ENCODE results near the gene MLN. TPM values are rescaled to one million over a fixed set of nuclear protein-coding genes. Genes with fewer than 3 reads are reported as not detected.

The MLN gene
- total RNA-seq, 2 experiments from 2014 or later: not detected

- Mint-ChIP-seq H3K27me3 (peaks cover 11% of the 10 kb centered on the region), H3K27ac (no peak overlapping the region), H3K4me3 (no peak overlapping the region), H3K9me3 (no peaks in the 10 kb centered on the region), H3K36me3 (no peaks in the 10 kb centered on the region), H3K4me1 (no peaks in the 10 kb centered on the region)
- ATAC-seq (ENCODE audit: low read depth) (no peak), DNase-seq (no peak)
- POLR2A ChIA-PET: no interaction called here
Observed at GRCh38 chr6:33828764-33829731, 25.2 kb upstream of the MLN start.

- H3K9me3 Mint-ChIP-seq: no peaks in the 10 kb centered on the region
- POLR2A ChIA-PET: no interaction called here
- no peak overlapping the region for H3K27ac Mint-ChIP-seq
- no peaks in the 10 kb centered on the region for H3K4me1 Mint-ChIP-seq
- no peak overlapping the region for H3K4me3 Mint-ChIP-seq
- DNase-seq (no peak), ATAC-seq (ENCODE audit: low read depth) (no peak)
- H3K36me3 Mint-ChIP-seq: no peaks in the 10 kb centered on the region
- peaks cover 11% of the 10 kb centered on the region for H3K27me3 Mint-ChIP-seq
Observed at GRCh38 chr6:33828452-33828763, 24.6 kb upstream of the MLN start.

- no peak overlapping the region for H3K4me3 Mint-ChIP-seq
- no peak overlapping the region for H3K27ac Mint-ChIP-seq
- no peak for ATAC-seq (ENCODE audit: low read depth)
- POLR2A ChIA-PET: no interaction called here
- no peaks in the 10 kb centered on the region for H3K36me3 Mint-ChIP-seq
- no peaks in the 10 kb centered on the region for H3K9me3 Mint-ChIP-seq
- H3K4me1 Mint-ChIP-seq: no peaks in the 10 kb centered on the region
- peaks cover 11% of the 10 kb centered on the region for H3K27me3 Mint-ChIP-seq
- DNase-seq: no peak
Observed at GRCh38 chr6:33827546-33828451, 24.0 kb upstream of the MLN start.

DNA sequence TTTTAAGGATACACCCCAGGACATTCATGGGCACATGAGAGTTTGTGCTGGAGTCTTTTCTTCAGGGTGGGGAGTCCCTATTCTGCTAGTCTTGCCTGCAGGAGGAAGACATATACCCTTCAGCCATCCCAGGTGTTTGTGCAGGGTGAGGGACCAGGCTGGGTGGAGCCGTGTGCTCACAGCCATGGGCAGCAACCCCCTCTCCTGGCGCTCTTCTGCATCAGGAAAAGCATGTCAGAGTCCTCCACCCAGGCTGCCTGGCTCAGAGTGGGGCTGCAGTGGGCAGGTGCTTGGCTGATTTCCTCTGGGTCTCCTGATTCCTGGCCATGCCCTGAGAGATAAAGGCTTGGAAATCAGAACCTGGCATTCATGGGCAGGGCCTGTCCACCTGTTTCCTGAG is 22.7 kb upstream of the MLN start:
- DNase-seq (no peak), ATAC-seq (ENCODE audit: low read depth) (no peak)
- POLR2A ChIA-PET: no interaction called here
- peaks cover 13% of the 10 kb centered on the region for H3K27me3 Mint-ChIP-seq
- no peaks in the 10 kb centered on the region for H3K36me3 Mint-ChIP-seq
- H3K9me3 Mint-ChIP-seq: no peaks in the 10 kb centered on the region
- no peak overlapping the region for H3K27ac Mint-ChIP-seq
- no peaks in the 10 kb centered on the region for H3K4me1 Mint-ChIP-seq
- H3K4me3 Mint-ChIP-seq: no peak overlapping the region

- H3K4me1 Mint-ChIP-seq: peaks cover 4% of the 10 kb centered on the region
- H3K9me3 Mint-ChIP-seq: no peaks in the 10 kb centered on the region
- DNase-seq: no peak
- peaks cover 10% of the 10 kb centered on the region for H3K27me3 Mint-ChIP-seq
- no peaks in the 10 kb centered on the region for H3K36me3 Mint-ChIP-seq
- no peak overlapping the region for H3K27ac Mint-ChIP-seq
- no peak overlapping the region for H3K4me3 Mint-ChIP-seq
- ATAC-seq (ENCODE audit: low read depth): no peak
- POLR2A ChIA-PET: no interaction called here
Observed at GRCh38 chr6:33824461-33825154, 20.8 kb upstream of the MLN start.

DNA sequence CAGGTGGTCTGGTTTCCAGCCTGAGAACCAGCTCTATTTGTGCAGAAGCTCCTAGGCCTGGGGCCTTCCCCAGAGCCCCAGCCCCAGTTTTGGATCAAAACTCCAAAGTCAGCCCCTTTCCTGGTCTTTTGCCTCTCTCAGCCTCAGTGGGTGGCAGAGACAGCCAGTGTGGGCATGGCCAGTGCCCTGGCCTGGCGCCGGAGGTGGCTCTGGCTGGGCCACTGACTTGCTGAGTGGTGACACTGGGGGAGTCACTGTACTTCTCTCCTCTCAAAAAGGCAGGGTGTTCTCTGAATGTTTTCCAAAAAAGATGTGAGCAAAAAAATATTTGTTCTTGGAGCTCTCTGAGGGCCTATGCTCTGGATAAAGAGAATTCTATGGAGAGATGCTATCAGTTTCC is 20.0 kb upstream of the MLN start:
- no peak overlapping the region for H3K4me3 Mint-ChIP-seq
- DNase-seq (no peak), ATAC-seq (ENCODE audit: low read depth) (no peak)
- H3K9me3 Mint-ChIP-seq: no peaks in the 10 kb centered on the region
- peaks cover 10% of the 10 kb centered on the region for H3K27me3 Mint-ChIP-seq
- no peak overlapping the region for H3K27ac Mint-ChIP-seq
- no peaks in the 10 kb centered on the region for H3K36me3 Mint-ChIP-seq
- H3K4me1 Mint-ChIP-seq: peaks cover 4% of the 10 kb centered on the region
- POLR2A ChIA-PET: no interaction called here

GRCh38 chr6:33822575-33823395 is 19.0 kb upstream of the MLN start:
- Mint-ChIP-seq H3K9me3 (no peaks in the 10 kb centered on the region), H3K4me3 (no peak overlapping the region), H3K36me3 (no peaks in the 10 kb centered on the region), H3K4me1 (peaks cover 8% of the 10 kb centered on the region), H3K27me3 (peaks cover 3% of the 10 kb centered on the region), H3K27ac (no peak overlapping the region)
- DNase-seq (no peak), ATAC-seq (ENCODE audit: low read depth) (no peak)
- POLR2A ChIA-PET: no interaction called here

DNA sequence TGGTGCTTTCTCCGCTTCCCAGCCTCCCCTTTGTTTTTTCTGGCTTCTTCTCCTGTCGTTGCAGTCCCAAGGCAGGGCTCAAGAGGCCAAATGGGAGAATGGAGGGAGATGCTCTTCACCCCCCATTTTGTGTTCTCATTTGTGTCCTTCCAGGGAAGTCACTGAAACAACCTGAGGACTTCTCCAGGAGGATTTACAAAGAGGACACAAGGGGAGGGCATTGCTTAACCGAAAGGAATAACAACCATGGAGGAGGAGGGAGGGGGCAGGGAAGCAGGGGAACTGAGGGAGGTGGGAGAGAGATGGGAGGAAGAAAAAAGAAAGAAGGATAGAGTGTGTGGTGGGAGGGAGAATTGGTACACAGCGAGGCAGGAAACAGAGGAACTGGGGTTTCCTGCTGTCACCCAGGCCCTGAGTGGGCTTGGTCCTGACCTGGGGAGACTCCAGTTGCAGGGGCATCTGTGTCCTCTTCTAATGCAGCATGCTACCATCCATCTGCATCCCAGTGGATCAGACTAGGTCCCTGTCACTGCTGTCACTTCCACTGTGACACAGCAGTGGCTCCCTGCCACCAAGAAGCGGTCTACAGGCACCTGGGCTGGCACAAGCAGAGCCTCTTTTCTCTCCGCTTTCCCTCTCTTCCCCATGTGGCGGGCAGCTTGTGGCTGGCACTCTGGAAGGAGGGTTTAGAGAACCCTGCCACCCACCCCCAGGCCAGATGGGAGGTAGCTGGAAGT is 17.1 kb upstream of the MLN start:
- Mint-ChIP-seq H3K36me3 (no peaks in the 10 kb centered on the region), H3K27me3 (peaks cover 9% of the 10 kb centered on the region), H3K4me3 (no peak overlapping the region), H3K4me1 (peaks cover 8% of the 10 kb centered on the region), H3K9me3 (no peaks in the 10 kb centered on the region), H3K27ac (no peak overlapping the region)
- POLR2A ChIA-PET: no interaction called here
- ATAC-seq (ENCODE audit: low read depth) (no peak), DNase-seq (no peak)

DNA sequence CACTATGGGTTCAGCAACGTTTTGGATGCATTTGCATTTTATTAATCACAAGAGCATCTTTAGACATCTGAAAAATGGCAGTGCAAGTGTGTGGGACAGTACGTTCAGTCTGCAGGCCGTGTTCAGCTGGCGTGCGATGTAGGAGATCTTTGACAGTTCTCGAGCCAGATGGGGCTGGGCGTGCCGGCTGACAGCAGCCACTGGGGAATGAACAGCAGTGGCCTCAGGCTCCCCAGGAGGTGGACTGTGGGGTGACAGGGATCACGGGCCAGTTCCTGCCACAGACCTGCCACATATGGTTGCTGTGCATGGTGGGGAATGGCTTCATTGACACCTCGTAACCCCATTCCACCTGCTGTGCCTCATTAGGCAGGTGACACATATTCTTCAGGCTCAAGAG is 16.4 kb upstream of the MLN start:
- Mint-ChIP-seq H3K36me3 (no peaks in the 10 kb centered on the region), H3K4me1 (peaks cover 8% of the 10 kb centered on the region), H3K27ac (no peak overlapping the region), H3K27me3 (peaks cover 9% of the 10 kb centered on the region), H3K4me3 (no peak overlapping the region), H3K9me3 (no peaks in the 10 kb centered on the region)
- ATAC-seq (ENCODE audit: low read depth) (no peak), DNase-seq (no peak)
- POLR2A ChIA-PET: no interaction called here

DNA sequence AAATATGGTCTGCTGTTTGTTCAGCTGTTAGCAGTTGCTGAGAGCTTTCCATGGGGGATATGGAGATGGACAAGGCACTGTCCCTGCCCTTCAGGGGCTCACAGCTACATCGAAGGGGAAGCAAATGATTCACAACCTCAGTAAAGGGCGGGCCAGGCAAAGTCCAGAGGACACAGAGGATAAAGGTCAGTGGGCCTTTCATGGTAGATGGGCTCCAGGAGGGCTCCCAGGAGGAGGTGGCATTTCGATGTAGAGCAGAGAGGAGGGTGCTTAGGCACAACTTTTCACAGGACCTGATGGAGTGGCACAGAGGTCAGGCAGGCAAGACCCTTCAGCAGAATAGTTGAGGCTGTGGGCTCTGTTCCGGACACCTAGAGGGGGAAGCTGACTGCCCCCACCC is 15.2 kb upstream of the MLN start:
- no peak for ATAC-seq (ENCODE audit: low read depth)
- H3K36me3 Mint-ChIP-seq: no peaks in the 10 kb centered on the region
- POLR2A ChIA-PET: no interaction called here
- DNase-seq: no peak
- no peaks in the 10 kb centered on the region for H3K9me3 Mint-ChIP-seq
- no peak overlapping the region for H3K27ac Mint-ChIP-seq
- H3K4me1 Mint-ChIP-seq: peaks cover 8% of the 10 kb centered on the region
- H3K27me3 Mint-ChIP-seq: peaks cover 9% of the 10 kb centered on the region
- no peak overlapping the region for H3K4me3 Mint-ChIP-seq

- Mint-ChIP-seq H3K9me3 (no peaks in the 10 kb centered on the region), H3K4me1 (peaks cover 8% of the 10 kb centered on the region), H3K36me3 (no peaks in the 10 kb centered on the region), H3K4me3 (no peak overlapping the region), H3K27me3 (peaks cover 9% of the 10 kb centered on the region), H3K27ac (no peak overlapping the region)
- ATAC-seq (ENCODE audit: low read depth) (no peak), DNase-seq (no peak)
- POLR2A ChIA-PET: no interaction called here
Observed at GRCh38 chr6:33818293-33818692, 14.5 kb upstream of the MLN start.

GRCh38 chr6:33817489-33817888 is 13.7 kb upstream of the MLN start:
- DNase-seq: no peak
- Mint-ChIP-seq H3K36me3 (no peaks in the 10 kb centered on the region), H3K4me1 (peaks cover 8% of the 10 kb centered on the region), H3K4me3 (no peak overlapping the region), H3K27ac (no peak overlapping the region), H3K27me3 (peaks cover 11% of the 10 kb centered on the region), H3K9me3 (no peaks in the 10 kb centered on the region)
- POLR2A ChIA-PET: no interaction called here
- ATAC-seq (ENCODE audit: low read depth): no peak
